ENCODE measurements around the gene PERM1. TPM values are rescaled to one million over a fixed set of nuclear protein-coding genes. Genes with fewer than 3 reads are reported as not detected.
A peak's percentile ranks its signal among the peaks of the same experiment; 100 is the strongest.
"Not testable (repeated sequence)": the region's sequence is repeated elsewhere in the genome, so short reads cannot be mapped to it uniquely, and the experiment has no call there.

The PERM1 gene
- total RNA-seq, 1 experiment from 2014 or later, result 0.81 TPM

- no peaks in the 10 kb centered on the region for H3K9me2 ChIP-seq (ENCODE audit: insufficient read depth)
- H3K9me3 ChIP-seq (ENCODE audit: insufficient read depth, low read depth), result no peaks in the 10 kb centered on the region
- peaks cover 32% of the 10 kb centered on the region for H3F3A ChIP-seq (ENCODE audit: insufficient read depth, low read depth)
- TF ChIP-seq EZH2 (IDR thresholded peaks at IDR 0.05; ENCODE audit: low read depth) (no peak), CTCF (conservative IDR thresholded peaks at IDR 0.05) (no peak)
- H3K4me2 ChIP-seq, result peak within 1 kb of the TSS; percentile 87
- CTCF ChIA-PET, result interaction anchor here (0.6 to 0.9 kb wide), 2 partner anchors 45 to 50 kb away, joined by 3 read pairs; no protein-coding TSS in a partner anchor
- H3K27ac ChIP-seq, result peak within 1 kb of the TSS; percentile 74
- peak within 1 kb of the TSS; percentile 65 for H3K4me3 ChIP-seq
- BruUV-seq (replicated peaks), result TSS peak; percentile 78
- peaks cover 12% of the 10 kb centered on the region for H3K4me1 ChIP-seq (replicated peaks; ENCODE audit: insufficient read depth)
- DNase-seq, result peak; percentile 73 to 74
- POLR2A ChIA-PET (ENCODE audit: unreplicated experiment), result interaction anchor here (0.6 to 0.8 kb wide), 2 partner anchors 13 to 54 kb away, joined by 4 to 5 read pairs; partner anchors contain the start of gene HES4
- no peaks in the 10 kb centered on the region for H3K27me3 ChIP-seq (ENCODE audit: insufficient read depth, low read depth)
- H4K20me1 ChIP-seq (ENCODE audit: insufficient read depth), result no peaks in the 10 kb centered on the region
- H2AFZ ChIP-seq, result peak within 1 kb of the TSS; percentile 78
- intact Hi-C loops (cut with micrococcal nuclease; ENCODE audit: unreplicated experiment), result loop anchor here (1.0 kb wide), 1 partner anchor 12 kb away; no protein-coding TSS in a partner anchor
- H3K36me3 ChIP-seq (ENCODE audit: low read depth), result no peaks in the 10 kb centered on the region
- H3K79me2 ChIP-seq (ENCODE audit: low read depth), result no peaks in the 10 kb centered on the region
Observed at GRCh38 chr1:1013105-1013921, 31.4 kb upstream of the PERM1 start, which contains the start of gene ISG15. Gene ISG15, plus strand, starts transcription at chr1:1013497. Its CDS starts 77 bp downstream, at chr1:1013574.

GRCh38 chr1:1012736-1013104, 30.8 kb upstream of the PERM1 start:
- Histone ChIP-seq H3K4me1 (replicated peaks; ENCODE audit: insufficient read depth) (peaks cover 12% of the 10 kb centered on the region), H3K4me3 (peak overlapping the region; percentile 65), H3F3A (ENCODE audit: insufficient read depth, low read depth) (peaks cover 32% of the 10 kb centered on the region), H3K27ac (peak overlapping the region; percentile 74), H2AFZ (peak overlapping the region; percentile 67; the same call in 1 of the 2 replicates), H3K4me2 (peak overlapping the region; percentile 87)
- H3K27me3 ChIP-seq (ENCODE audit: insufficient read depth, low read depth); H3K9me2 ChIP-seq (ENCODE audit: insufficient read depth); H4K20me1 ChIP-seq (ENCODE audit: insufficient read depth); POLR2A ChIA-PET (ENCODE audit: unreplicated experiment); H3K9me3 ChIP-seq (ENCODE audit: insufficient read depth, low read depth); DNase-seq; BruUV-seq (replicated peaks); H3K79me2 ChIP-seq (ENCODE audit: low read depth); H3K36me3 ChIP-seq (ENCODE audit: low read depth): not testable (repeated sequence)
- CTCF ChIA-PET, result interaction anchor here (0.9 kb wide), 1 partner anchor 50 kb away, joined by 3 read pairs; no protein-coding TSS in a partner anchor
- intact Hi-C loops (cut with micrococcal nuclease; ENCODE audit: unreplicated experiment), result loop anchor here (1.0 kb wide), 1 partner anchor 11 kb away; no protein-coding TSS in a partner anchor

GRCh38 chr1:1011396-1011949, 29.6 kb upstream of the PERM1 start:
- BruUV-seq (replicated peaks), result no TSS peak
- no peak overlapping the region for H2AFZ ChIP-seq
- H3K36me3 ChIP-seq (ENCODE audit: low read depth), result no peaks in the 10 kb centered on the region
- peaks cover 17% of the 10 kb centered on the region for H3K4me1 ChIP-seq (replicated peaks; ENCODE audit: insufficient read depth)
- H3K9me3 ChIP-seq (ENCODE audit: insufficient read depth, low read depth), result no peaks in the 10 kb centered on the region
- no peaks in the 10 kb centered on the region for H4K20me1 ChIP-seq (ENCODE audit: insufficient read depth)
- no peak overlapping the region for H3K4me2 ChIP-seq
- no peaks in the 10 kb centered on the region for H3K27me3 ChIP-seq (ENCODE audit: insufficient read depth, low read depth)
- ChIA-PET POLR2A (ENCODE audit: unreplicated experiment) (no interaction called here), CTCF (no interaction called here)
- H3K9me2 ChIP-seq (ENCODE audit: insufficient read depth), result no peaks in the 10 kb centered on the region
- no peak for DNase-seq
- TF ChIP-seq CTCF (conservative IDR thresholded peaks at IDR 0.05), result no peak
- no peak for TF ChIP-seq EZH2 (IDR thresholded peaks at IDR 0.05; ENCODE audit: low read depth)
- H3K79me2 ChIP-seq (ENCODE audit: low read depth), result no peaks in the 10 kb centered on the region
- no peak overlapping the region for H3K4me3 ChIP-seq
- intact Hi-C loops (cut with micrococcal nuclease; ENCODE audit: unreplicated experiment), result no loop called here
- H3K27ac ChIP-seq, result no peak overlapping the region
- peaks cover 36% of the 10 kb centered on the region for H3F3A ChIP-seq (ENCODE audit: insufficient read depth, low read depth)

GRCh38 chr1:1010131-1010530, 28.2 kb upstream of the PERM1 start:
- H3K4me2 ChIP-seq; CTCF ChIA-PET; POLR2A ChIA-PET (ENCODE audit: unreplicated experiment); H4K20me1 ChIP-seq (ENCODE audit: insufficient read depth); H3K9me3 ChIP-seq (ENCODE audit: insufficient read depth, low read depth); H3K27me3 ChIP-seq (ENCODE audit: insufficient read depth, low read depth); H2AFZ ChIP-seq; intact Hi-C loops (cut with micrococcal nuclease; ENCODE audit: unreplicated experiment); H3K36me3 ChIP-seq (ENCODE audit: low read depth); H3K9me2 ChIP-seq (ENCODE audit: insufficient read depth); BruUV-seq (replicated peaks); DNase-seq; H3K79me2 ChIP-seq (ENCODE audit: low read depth); H3K4me3 ChIP-seq; H3K27ac ChIP-seq: not testable (repeated sequence)
- H3F3A ChIP-seq (ENCODE audit: insufficient read depth, low read depth), result peaks cover 29% of the 10 kb centered on the region
- H3K4me1 ChIP-seq (replicated peaks; ENCODE audit: insufficient read depth), result peaks cover 27% of the 10 kb centered on the region
